ENCODE data around the gene LENG9. TPM values are rescaled to one million over a fixed set of nuclear protein-coding genes. Genes with fewer than 3 reads are reported as not detected.

Gene LENG9
- total RNA-seq, 1 experiment from 2014 or later = 5.1 TPM

GRCh38 chr19:54478677-54479266, 15.2 kb upstream of the LENG9 start:
- Histone ChIP-seq H3K4me3 (ENCODE audit: low read depth in 2 of 2, low read length in 2 of 2) (no peak overlapping the region), H3K27me3 (ENCODE audit: control insufficient read depth, insufficient read depth, low read length) (no peaks in the 10 kb centered on the region), H3K36me3 (ENCODE audit: control insufficient read depth, insufficient read depth, low read length) (no peaks in the 10 kb centered on the region), H3K4me1 (ENCODE audit: control insufficient read depth, insufficient read depth, low read length) (no peaks in the 10 kb centered on the region), H3K27ac (ENCODE audit: low read length) (no peak overlapping the region), H3K9me3 (ENCODE audit: control insufficient read depth, insufficient read depth, low read depth, low read length) (no peaks in the 10 kb centered on the region)
- in situ Hi-C loops (cut with HindIII; ENCODE audit: low pct_unique_long_range_greater_than_20kb, low sequenced_read_pairs) = no loop called here
- POLR2A ChIA-PET = no interaction called here
- BruUV-seq (replicated peaks) = no TSS peak
- TF ChIP-seq CTCF (IDR thresholded peaks at IDR 0.05) = peak; percentile 94
- TF ChIP-seq REST (IDR thresholded peaks at IDR 0.05; ENCODE audit: insufficient read depth in 1 of 2, low read depth in 2 of 2, low read length in 1 of 2) = no peak
- CTCF ChIA-PET = interaction anchor here (0.6 to 0.7 kb wide), 2 partner anchors 53 to 94 kb away, joined by 3 to 4 read pairs; no protein-coding TSS in a partner anchor
- ATAC-seq = peak; percentile 40; the same call in 1 of the 2 replicates
- intact Hi-C loops (cut with micrococcal nuclease; ENCODE audit: unreplicated experiment) = no loop called here
- DNase-seq (ENCODE audit: low read depth, low spot score) = no peak

- CTCF ChIA-PET = interaction anchor here (0.5 to 1.0 kb wide), 2 partner anchors 47 to 200 kb away, joined by 5 to 9 read pairs; no protein-coding TSS in a partner anchor
- BruUV-seq (replicated peaks) = no TSS peak
- TF ChIP-seq SIN3A (IDR thresholded peaks at IDR 0.05; ENCODE audit: borderline replicate concordance, insufficient read depth, low read depth, low read length) (no peak), CTCF (IDR thresholded peaks at IDR 0.05) (no peak), REST (IDR thresholded peaks at IDR 0.05; ENCODE audit: insufficient read depth in 1 of 2, low read depth in 2 of 2, low read length in 1 of 2) (no peak), TCF7L2 (IDR thresholded peaks at IDR 0.05; ENCODE audit: low read depth, low read length) (no peak), POLR2AphosphoS5 (IDR thresholded peaks at IDR 0.05; ENCODE audit: low read depth, low read length) (no peak)
- peak; percentile 75 for ATAC-seq
- POLR2A ChIA-PET = no interaction called here
- no peaks in the 10 kb centered on the region for H3K9me3 ChIP-seq (ENCODE audit: control insufficient read depth, insufficient read depth, low read depth, low read length)
- no peak overlapping the region for H3K27ac ChIP-seq (ENCODE audit: low read length)
- DNase-seq (ENCODE audit: low read depth, low spot score) = no peak
- H3K4me1 ChIP-seq (ENCODE audit: control insufficient read depth, insufficient read depth, low read length) = peaks cover 5% of the 10 kb centered on the region; the same call in 1 of the 2 replicates
- H3K36me3 ChIP-seq (ENCODE audit: control insufficient read depth, insufficient read depth, low read length) = no peaks in the 10 kb centered on the region
- H3K4me3 ChIP-seq (ENCODE audit: low read depth in 2 of 2, low read length in 2 of 2) = no peak overlapping the region
- no peaks in the 10 kb centered on the region for H3K27me3 ChIP-seq (ENCODE audit: control insufficient read depth, insufficient read depth, low read length)
- in situ Hi-C loops (cut with HindIII; ENCODE audit: low pct_unique_long_range_greater_than_20kb, low sequenced_read_pairs) = no loop called here
- intact Hi-C loops (cut with micrococcal nuclease; ENCODE audit: unreplicated experiment) = no loop called here
Observed at GRCh38 chr19:54477650-54478049, 14.1 kb upstream of the LENG9 start.

All from Panc1 (cell line).